ENCODE results near the gene LRRK1.

Gene LRRK1

GRCh38 chr15:100893261-100893963 is 25.7 kb upstream of the LRRK1 start:
- no peak for DNase-seq

GRCh38 chr15:100893964-100894295 is 25.2 kb upstream of the LRRK1 start:
- DNase-seq, result no peak

GRCh38 chr15:100895721-100896120 is 23.4 kb upstream of the LRRK1 start:
- no peak for DNase-seq

- DNase-seq, result no peak
Measured at GRCh38 chr15:100897221-100898151, 21.7 kb upstream of the LRRK1 start.

- DNase-seq, result no peak
Measured at GRCh38 chr15:100898152-100898490, 21.0 kb upstream of the LRRK1 start.

GRCh38 chr15:100898661-100899462 is 20.3 kb upstream of the LRRK1 start:
- no peak for DNase-seq

- no peak for DNase-seq
Measured at GRCh38 chr15:100899601-100900000, 19.6 kb upstream of the LRRK1 start.

GRCh38 chr15:100900136-100900794 is 18.9 kb upstream of the LRRK1 start:
- no peak for DNase-seq

GRCh38 chr15:100900795-100901169 is 18.4 kb upstream of the LRRK1 start:
- no peak for DNase-seq

- no peak for DNase-seq
Measured at GRCh38 chr15:100901296-100901695, 17.9 kb upstream of the LRRK1 start.

GRCh38 chr15:100901702-100902435 is 17.3 kb upstream of the LRRK1 start:
- no peak for DNase-seq

GRCh38 chr15:100902436-100903167 is 16.6 kb upstream of the LRRK1 start:
- no peak for DNase-seq

- DNase-seq, result no peak
Measured at GRCh38 chr15:100903168-100903554, 16.0 kb upstream of the LRRK1 start.

GRCh38 chr15:100905850-100906249 is 13.3 kb upstream of the LRRK1 start:
- DNase-seq, result no peak

GRCh38 chr15:100908466-100908865 is 10.7 kb upstream of the LRRK1 start:
- DNase-seq, result no peak

- no peak for DNase-seq
Measured at GRCh38 chr15:100909565-100909964, 9.6 kb upstream of the LRRK1 start.

GRCh38 chr15:100909989-100910955 is 8.9 kb upstream of the LRRK1 start:
- DNase-seq, result no peak

- no peak for DNase-seq
Measured at GRCh38 chr15:100911086-100911485, 8.1 kb upstream of the LRRK1 start.

- DNase-seq, result no peak
Measured at GRCh38 chr15:100913961-100914360, 5.2 kb upstream of the LRRK1 start.

- no peak for DNase-seq
Measured at GRCh38 chr15:100914876-100915275, 4.3 kb upstream of the LRRK1 start.
